ENCODE results near the gene RBPMS2.

DNA sequence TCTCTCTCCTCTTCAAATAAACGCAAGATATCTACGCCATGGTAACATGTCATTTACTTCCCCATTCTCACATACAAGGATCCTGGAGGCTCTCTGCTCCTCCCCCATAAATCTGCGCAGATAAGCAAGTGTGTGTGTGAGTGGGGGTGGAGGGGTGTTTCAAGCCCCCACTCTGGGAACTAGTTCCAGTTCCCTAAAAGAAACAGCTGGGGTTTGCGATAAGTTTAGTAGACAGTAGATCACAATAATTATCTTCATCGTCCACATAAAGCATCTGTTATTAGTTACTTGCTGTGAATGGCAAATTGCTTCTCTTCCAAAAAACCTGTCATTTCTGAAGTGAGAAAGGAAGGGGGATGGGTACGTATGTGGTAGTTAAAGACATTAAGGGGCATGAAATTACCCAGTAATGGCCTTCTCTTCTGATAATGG, 79.8 kb downstream of the RBPMS2 start:
- no peak for TF ChIP-seq NR3C1 (IDR thresholded peaks at IDR 0.05)
- TF ChIP-seq, protein P1, sequence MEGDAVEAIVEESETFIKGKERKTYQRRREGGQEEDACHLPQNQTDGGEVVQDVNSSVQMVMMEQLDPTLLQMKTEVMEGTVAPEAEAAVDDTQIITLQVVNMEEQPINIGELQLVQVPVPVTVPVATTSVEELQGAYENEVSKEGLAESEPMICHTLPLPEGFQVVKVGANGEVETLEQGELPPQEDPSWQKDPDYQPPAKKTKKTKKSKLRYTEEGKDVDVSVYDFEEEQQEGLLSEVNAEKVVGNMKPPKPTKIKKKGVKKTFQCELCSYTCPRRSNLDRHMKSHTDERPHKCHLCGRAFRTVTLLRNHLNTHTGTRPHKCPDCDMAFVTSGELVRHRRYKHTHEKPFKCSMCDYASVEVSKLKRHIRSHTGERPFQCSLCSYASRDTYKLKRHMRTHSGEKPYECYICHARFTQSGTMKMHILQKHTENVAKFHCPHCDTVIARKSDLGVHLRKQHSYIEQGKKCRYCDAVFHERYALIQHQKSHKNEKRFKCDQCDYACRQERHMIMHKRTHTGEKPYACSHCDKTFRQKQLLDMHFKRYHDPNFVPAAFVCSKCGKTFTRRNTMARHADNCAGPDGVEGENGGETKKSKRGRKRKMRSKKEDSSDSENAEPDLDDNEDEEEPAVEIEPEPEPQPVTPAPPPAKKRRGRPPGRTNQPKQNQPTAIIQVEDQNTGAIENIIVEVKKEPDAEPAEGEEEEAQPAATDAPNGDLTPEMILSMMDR (IDR thresholded peaks at IDR 0.05): no peak
